Measurements from ENCODE around the gene RABEPK.

GRCh38 chr9:125276771-125277170 is 76.4 kb downstream of the RABEPK start:
- TF ChIP-seq POLR2AphosphoS5 (IDR thresholded peaks at IDR 0.05) (no peak), POLR2A (IDR thresholded peaks at IDR 0.05) (no peak)
